Adrenal gland (tissue), 12 donors: ENCODE measurements around the gene TMX1. TPM values are rescaled to one million over a fixed set of nuclear protein-coding genes. Genes with fewer than 3 reads are reported as not detected.

Experiments
- DNase-seq, 7 donors: peaks; one replicate each; pipeline ENCODE4 v3.0.0-alpha.2; 2019 to 2020
- H3K27ac ChIP-seq, 5 donors: fragments of 200-600 bp; sonication (generic) in 4 of 5; 1 replicate in 3 of 5; 2 replicates in 2 of 5; pipeline versions ENCODE4 v1.5.1 to v1.8.0; 2016 to 2020; ENCODE audit warnings: mild to moderate bottlenecking in 1 of 5
- H3K27me3 ChIP-seq: fragments of 200-600 bp; 2 replicates; pipeline ENCODE4 v1.8.0; 2021
- H3K36me3 ChIP-seq, 2 donors: fragments of 200-600 bp; replicated peaks in 1 of 2; 1 replicate in 1 of 2; 2 replicates in 1 of 2; pipeline versions ENCODE4 v1.5.1 to v1.8.0; 2018 to 2022
- H3K4me1 ChIP-seq, 2 donors: fragments of 200-600 bp; replicated peaks in 1 of 2; 1 replicate in 1 of 2; 2 replicates in 1 of 2; pipeline versions ENCODE4 v1.5.1 to v1.8.0; 2018 to 2021
- H3K4me3 ChIP-seq, 4 donors: fragments of 200-600 bp; sonication (generic) in 3 of 4; one replicate each; pipeline ENCODE4 v1.5.1; 2016 to 2018
- H3K9me3 ChIP-seq, 3 donors: fragments of 200-600 bp; sonication (generic) in 1 of 3; replicated peaks in 1 of 3; 1 replicate in 2 of 3; 2 replicates in 1 of 3; pipeline versions ENCODE4 v1.5.1 to v1.8.0; 2016 to 2021
- POLR2A ChIP-seq, 2 donors: fragments of 450-650 bp; IDR thresholded peaks; one replicate each; pipeline ENCODE4 v1.6.1; 2017; ENCODE audit warnings: antibody characterized with exemption in 2 of 2, mild to moderate bottlenecking in 2 of 2, moderate library complexity in 1 of 2
- WGBS, 4 donors: extraction: QIAGEN DNeasy Blood & Tissue Kit in 2 of 4; methylation state at CpG; one replicate each; pipeline versions ENCODE4 v1.1.5 to v1.1.7; 2013 to 2017; 5-methylcytosine and 5-hydroxymethylcytosine counted together
- intact Hi-C, 2 donors: fragments of 100-400 bp; cut with DNase I; formaldehyde crosslinking; loops; one replicate each; pipeline versions ENCODE4 v1.14.1 to v1.15.0; 2022 to 2023
- polyA plus RNA-seq, 3 donors: library from polyadenylated mRNA; stranded (reverse); fragments of 200-250 nt in 2 of 3; fragments of 350-450 nt in 1 of 3; fragmentation: Illumina TruSeq in 1 of 3; extraction: RNeasy Lipid Tissue Mini Kit (QIAGEN cat#74804) in 1 of 3; gene quantifications; one replicate each; pipeline ENCODE4 v1.2.3, GENCODE V29; 2013 to 2014
- total RNA-seq, 9 donors: library from RNA; depleted of rRNA in 4 of 9; stranded (reverse); fragments of >200 nt in 4 of 9; fragments of 120-200 nt in 1 of 9; fragmentation: NEBNext Ultra II Directional in 1 of 9; extraction: Animal tissue kit (Norgen Biotek cat#: 25700) in 1 of 9; gene quantifications; one replicate each; pipeline versions ENCODE4 v1.1.0 to v1.2.4, GENCODE V29; 2013 to 2023
- TF ChIP-seq, protein P1 (sequence below), 6 experiments: fragments of 450-650 bp in 4 of 6; fragments of 200-600 bp in 2 of 6; sonication (generic) in 1 of 6; IDR thresholded peaks; 1 replicate in 5 of 6; 2 replicates in 1 of 6; pipeline versions ENCODE4 v1.5.1 to v1.8.0; 2016 to 2021; ENCODE audit warnings: antibody characterized with exemption in 6 of 6, mild to moderate bottlenecking in 2 of 6, moderate library complexity in 1 of 6
- donor health status: healthy with polysubstance abuse.
- donor health status: Bipolar disorder and iron deficiency.
- donor health status: DM: yes; HTN: yes; CAD: no.
- donor health status: DM: no; HTN: no; CAD: no.
- donor health status: DM: no; HTN: no; CAD: no.
- donor health status: DM: yes; HTN: yes; CAD: no.

TMX1 gene
- total and polyA plus RNA-seq, 12 donors, result 4.2 to 43.1 (median 30.2) TPM

- no peak for TF ChIP-seq POLR2A (IDR thresholded peaks at IDR 0.05)
- TF ChIP-seq, protein P1, sequence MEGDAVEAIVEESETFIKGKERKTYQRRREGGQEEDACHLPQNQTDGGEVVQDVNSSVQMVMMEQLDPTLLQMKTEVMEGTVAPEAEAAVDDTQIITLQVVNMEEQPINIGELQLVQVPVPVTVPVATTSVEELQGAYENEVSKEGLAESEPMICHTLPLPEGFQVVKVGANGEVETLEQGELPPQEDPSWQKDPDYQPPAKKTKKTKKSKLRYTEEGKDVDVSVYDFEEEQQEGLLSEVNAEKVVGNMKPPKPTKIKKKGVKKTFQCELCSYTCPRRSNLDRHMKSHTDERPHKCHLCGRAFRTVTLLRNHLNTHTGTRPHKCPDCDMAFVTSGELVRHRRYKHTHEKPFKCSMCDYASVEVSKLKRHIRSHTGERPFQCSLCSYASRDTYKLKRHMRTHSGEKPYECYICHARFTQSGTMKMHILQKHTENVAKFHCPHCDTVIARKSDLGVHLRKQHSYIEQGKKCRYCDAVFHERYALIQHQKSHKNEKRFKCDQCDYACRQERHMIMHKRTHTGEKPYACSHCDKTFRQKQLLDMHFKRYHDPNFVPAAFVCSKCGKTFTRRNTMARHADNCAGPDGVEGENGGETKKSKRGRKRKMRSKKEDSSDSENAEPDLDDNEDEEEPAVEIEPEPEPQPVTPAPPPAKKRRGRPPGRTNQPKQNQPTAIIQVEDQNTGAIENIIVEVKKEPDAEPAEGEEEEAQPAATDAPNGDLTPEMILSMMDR (IDR thresholded peaks at IDR 0.05), result no peak
- 85 to 93% (median 87%) methylated on average over 4 of the region's 4 CpGs for WGBS, 4 donors
These were observed 8.3 kb downstream of the TMX1 start for GRCh38 chr14:51248016-51248987.

GRCh38 chr14:51251486-51251885, 11.4 kb downstream of the TMX1 start:
- H3K4me1 ChIP-seq, result no peaks in the 10 kb centered on the region
- WGBS, 4 donors, result 85 to 96% (median 92%) methylated on average over 4 of the region's 4 CpGs
- no peak overlapping the region for H3K27ac ChIP-seq
- intact Hi-C loops, result no loop called here
- TF ChIP-seq, protein P1 (IDR thresholded peaks at IDR 0.05), result no peak
- TF ChIP-seq POLR2A (IDR thresholded peaks at IDR 0.05), result no peak
- peaks cover 0 to 32% of the 10 kb centered on the region in 2 donors for H3K36me3 ChIP-seq
- H3K4me3 ChIP-seq, result no peak overlapping the region
- H3K27me3 ChIP-seq, result no peaks in the 10 kb centered on the region
- H3K9me3 ChIP-seq, result no peaks in the 10 kb centered on the region
- DNase-seq, result no peak

More at GRCh38 chr14:51248016-51248987, 8.3 kb downstream of the TMX1 start:
- intact Hi-C loops, result no loop called here
- H3K36me3 ChIP-seq, result peaks cover 0 to 26% of the 10 kb centered on the region in 2 donors
- DNase-seq, result no peak
- no peak overlapping the region for H3K4me3 ChIP-seq
- H3K4me1 ChIP-seq, result peaks cover 1 to 18% of the 10 kb centered on the region in 2 donors
- no peaks in the 10 kb centered on the region for H3K27me3 ChIP-seq
- no peaks in the 10 kb centered on the region for H3K9me3 ChIP-seq
- no peak overlapping the region for H3K27ac ChIP-seq

DNA sequence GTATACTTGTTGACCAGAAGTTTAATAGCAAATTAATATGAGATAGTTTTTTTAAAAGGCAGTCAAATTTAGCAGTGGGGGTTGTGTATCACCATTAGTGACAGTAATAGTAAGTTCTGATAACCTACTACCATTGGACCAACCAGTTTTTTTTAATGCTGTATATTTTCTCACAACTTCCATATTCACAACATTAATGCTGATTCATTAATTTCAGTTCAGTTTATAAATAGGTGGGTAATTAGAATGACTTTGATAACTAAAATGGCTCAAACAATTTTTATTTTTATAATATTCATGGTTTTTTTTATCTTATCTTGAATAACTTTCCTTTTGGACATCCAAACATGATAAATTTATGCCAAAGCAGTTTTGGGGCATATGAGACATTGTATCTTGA, 13.8 kb downstream of the TMX1 start:
- intact Hi-C loops, result no loop called here
- H3K4me1 ChIP-seq, result no peaks in the 10 kb centered on the region

GRCh38 chr14:51258280-51258679, 18.2 kb downstream of the TMX1 start:
- H3K9me3 ChIP-seq, result no peaks in the 10 kb centered on the region
- TF ChIP-seq, protein P1 (IDR thresholded peaks at IDR 0.05), result no peak
- no peak for TF ChIP-seq POLR2A (IDR thresholded peaks at IDR 0.05)
- H3K4me3 ChIP-seq, result no peak overlapping the region
- H3K4me1 ChIP-seq, result no peaks in the 10 kb centered on the region
- no peaks in the 10 kb centered on the region for H3K27me3 ChIP-seq
- H3K36me3 ChIP-seq, result peaks cover 0 to 7% of the 10 kb centered on the region in 2 donors
- 97 to 100% (median 98%) methylated on average over 1 of the region's 1 CpG for WGBS, 4 donors
- H3K27ac ChIP-seq, result no peak overlapping the region
- intact Hi-C loops, result no loop called here
- DNase-seq, result no peak

More for the DNA sequence above, 13.8 kb downstream of the TMX1 start:
- Histone ChIP-seq H3K36me3 (peaks cover 0 to 32% of the 10 kb centered on the region in 2 donors), H3K9me3 (no peaks in the 10 kb centered on the region), H3K27me3 (no peaks in the 10 kb centered on the region), H3K27ac (no peak overlapping the region), H3K4me3 (no peak overlapping the region)
- TF ChIP-seq, protein P1 (IDR thresholded peaks at IDR 0.05), result no peak
- no peak for TF ChIP-seq POLR2A (IDR thresholded peaks at IDR 0.05)
- DNase-seq, result no peak
